IPS-15b (cell line): ENCODE data around the gene ADA.
"Not testable (repeated sequence)": the region's sequence is repeated elsewhere in the genome, so short reads cannot be mapped to it uniquely, and the experiment has no call there.

Experiments used
- H3K27me3 ChIP-seq: one replicate; pipeline ENCODE4 v1.6.1; 2013; ENCODE audit warnings: low read length; ENCODE audit not compliant: control insufficient read depth, insufficient read depth
- H3K36me3 ChIP-seq: one replicate; pipeline ENCODE4 v1.6.1; 2013; ENCODE audit warnings: low read length; ENCODE audit not compliant: control insufficient read depth, insufficient read depth
- H3K4me1 ChIP-seq: one replicate; pipeline ENCODE4 v1.6.1; 2013; ENCODE audit warnings: mild to moderate bottlenecking, low read length; ENCODE audit not compliant: control insufficient read depth, insufficient read depth
- H3K4me3 ChIP-seq: one replicate; pipeline ENCODE4 v1.5.1; 2013; ENCODE audit warnings: low read depth, low read length
- H3K9ac ChIP-seq: one replicate; pipeline ENCODE4 v1.6.1; 2013; ENCODE audit warnings: low read depth, mild to moderate bottlenecking, low read length
- H3K9me3 ChIP-seq: one replicate; pipeline ENCODE4 v1.6.1; 2013; ENCODE audit warnings: mild to moderate bottlenecking, low read length; ENCODE audit not compliant: control insufficient read depth, insufficient read depth

Gene ADA

GRCh38 chr20:44590980-44591778 lies 60.3 kb downstream of the ADA start:
- H3K9ac ChIP-seq, result no peak overlapping the region
- H3K4me3 ChIP-seq, result no peak overlapping the region
- no peaks in the 10 kb centered on the region for H3K36me3 ChIP-seq
- no peaks in the 10 kb centered on the region for H3K27me3 ChIP-seq
- peaks cover 7% of the 10 kb centered on the region for H3K4me1 ChIP-seq
- H3K9me3 ChIP-seq, result no peaks in the 10 kb centered on the region

GRCh38 chr20:44589537-44589936 lies 62.0 kb downstream of the ADA start:
- H3K9me3 ChIP-seq, result no peaks in the 10 kb centered on the region
- no peak overlapping the region for H3K9ac ChIP-seq
- H3K4me1 ChIP-seq, result peaks cover 11% of the 10 kb centered on the region
- H3K4me3 ChIP-seq, result no peak overlapping the region
- no peaks in the 10 kb centered on the region for H3K36me3 ChIP-seq
- no peaks in the 10 kb centered on the region for H3K27me3 ChIP-seq

- H3K9ac ChIP-seq, H3K4me3 ChIP-seq, H3K27me3 ChIP-seq, H3K36me3 ChIP-seq, H3K9me3 ChIP-seq: not testable (repeated sequence)
- peaks cover 11% of the 10 kb centered on the region for H3K4me1 ChIP-seq
These were observed 63.2 kb downstream of the ADA start for GRCh38 chr20:44588321-44588720.

- H3K4me1 ChIP-seq, result peaks cover 11% of the 10 kb centered on the region
- no peak overlapping the region for H3K9ac ChIP-seq
- no peaks in the 10 kb centered on the region for H3K36me3 ChIP-seq
These were observed 64.2 kb downstream of the ADA start for GRCh38 chr20:44587035-44587980.

GRCh38 chr20:44586289-44586911 lies 65.1 kb downstream of the ADA start:
- Histone ChIP-seq H3K9ac (no peak overlapping the region), H3K4me1 (peaks cover 11% of the 10 kb centered on the region), H3K36me3 (no peaks in the 10 kb centered on the region), H3K4me3 (no peak overlapping the region), H3K27me3 (no peaks in the 10 kb centered on the region), H3K9me3 (no peaks in the 10 kb centered on the region)

More at GRCh38 chr20:44587035-44587980, 64.2 kb downstream of the ADA start:
- no peak overlapping the region for H3K4me3 ChIP-seq
- H3K27me3 ChIP-seq, result no peaks in the 10 kb centered on the region
- H3K9me3 ChIP-seq, result no peaks in the 10 kb centered on the region

- no peak overlapping the region for H3K4me3 ChIP-seq
- no peak overlapping the region for H3K9ac ChIP-seq
- H3K36me3 ChIP-seq, result no peaks in the 10 kb centered on the region
- no peaks in the 10 kb centered on the region for H3K9me3 ChIP-seq
- H3K4me1 ChIP-seq, result peaks cover 9% of the 10 kb centered on the region
- H3K27me3 ChIP-seq, result no peaks in the 10 kb centered on the region
These were observed 66.2 kb downstream of the ADA start for GRCh38 chr20:44585057-44585963.

GRCh38 chr20:44584162-44584561 lies 67.3 kb downstream of the ADA start:
- peaks cover 9% of the 10 kb centered on the region for H3K4me1 ChIP-seq
- H3K4me3 ChIP-seq, result no peak overlapping the region
- no peaks in the 10 kb centered on the region for H3K9me3 ChIP-seq
- no peak overlapping the region for H3K9ac ChIP-seq
- no peaks in the 10 kb centered on the region for H3K36me3 ChIP-seq
- H3K27me3 ChIP-seq, result no peaks in the 10 kb centered on the region

GRCh38 chr20:44583157-44583556 lies 68.3 kb downstream of the ADA start:
- H3K27me3 ChIP-seq, result no peaks in the 10 kb centered on the region
- H3K4me1 ChIP-seq, result peaks cover 9% of the 10 kb centered on the region
- H3K36me3 ChIP-seq, result no peaks in the 10 kb centered on the region
- H3K4me3 ChIP-seq, result no peak overlapping the region
- no peak overlapping the region for H3K9ac ChIP-seq
- no peaks in the 10 kb centered on the region for H3K9me3 ChIP-seq

GRCh38 chr20:44582311-44583025 lies 69.0 kb downstream of the ADA start, which contains the start of gene PKIG:
PKIG (plus strand) TSS chr20:44582579; CDS start chr20:44614557, 31,978 bp downstream.
- Histone ChIP-seq H3K4me3 (no peak within 1 kb of the TSS), H3K9ac (no peak within 1 kb of the TSS), H3K9me3 (no peaks in the 10 kb centered on the region), H3K4me1 (peaks cover 9% of the 10 kb centered on the region), H3K27me3 (no peaks in the 10 kb centered on the region), H3K36me3 (no peaks in the 10 kb centered on the region)

GRCh38 chr20:44581515-44581914 lies 70.0 kb downstream of the ADA start:
- H3K36me3 ChIP-seq, result no peaks in the 10 kb centered on the region
- H3K27me3 ChIP-seq, result no peaks in the 10 kb centered on the region
- H3K9ac ChIP-seq, result no peak overlapping the region
- no peak overlapping the region for H3K4me3 ChIP-seq
- peaks cover 7% of the 10 kb centered on the region for H3K4me1 ChIP-seq
- no peaks in the 10 kb centered on the region for H3K9me3 ChIP-seq
